Lung (tissue), 12 donors: ENCODE results near the gene SMAP1. TPM values are rescaled to one million over a fixed set of nuclear protein-coding genes. Genes with fewer than 3 reads are reported as not detected.

Source experiments
- ATAC-seq: fragments of 200-7000 bp; cut with Tn5 transposase; one replicate; pipeline ENCODE4 v1.9.1; 2020; ENCODE audit warnings: moderate number of reproducible peaks; ENCODE audit not compliant: insufficient read depth, low FRiP score
- DNase-seq, 3 donors: peaks; one replicate each; pipeline ENCODE4 v3.0.0-alpha.2; 2013 to 2017
- H3K27ac ChIP-seq, 2 donors: one replicate each; pipeline ENCODE4 v1.5.1; 2013; ENCODE audit warnings: mild to moderate bottlenecking in 2 of 2, moderate library complexity in 2 of 2, control low read depth in 1 of 2, inconsistent platforms in 1 of 2, low read depth in 1 of 2, low read length in 1 of 2
- H3K27me3 ChIP-seq, 3 donors: one replicate each; pipeline ENCODE4 v1.5.1; 2013; ENCODE audit warnings: low read length in 2 of 3; ENCODE audit not compliant: control insufficient read depth in 3 of 3, insufficient read depth in 3 of 3
- H3K36me3 ChIP-seq, 4 donors: one replicate each; pipeline ENCODE4 v1.5.1; 2013; ENCODE audit warnings: low read length in 4 of 4, mild to moderate bottlenecking in 1 of 4, moderate library complexity in 1 of 4; ENCODE audit not compliant: control insufficient read depth in 4 of 4, insufficient read depth in 4 of 4
- H3K4me1 ChIP-seq, 5 donors: one replicate each; pipeline ENCODE4 v1.5.1; 2013; ENCODE audit warnings: low read length in 5 of 5, mild to moderate bottlenecking in 2 of 5, moderate library complexity in 1 of 5; ENCODE audit not compliant: control insufficient read depth in 5 of 5, insufficient read depth in 5 of 5
- H3K4me3 ChIP-seq: one replicate; pipeline ENCODE4 v1.5.1; 2013; ENCODE audit warnings: mild to moderate bottlenecking, control low read depth, moderate library complexity
- H3K9ac ChIP-seq, 2 donors: one replicate each; pipeline ENCODE4 v1.5.1; 2013; ENCODE audit warnings: low read length in 2 of 2, control low read depth in 1 of 2; ENCODE audit not compliant: insufficient read depth in 1 of 2
- H3K9me3 ChIP-seq, 4 donors: one replicate each; pipeline ENCODE4 v1.5.1; 2013; ENCODE audit warnings: low read length in 3 of 4, mild to moderate bottlenecking in 1 of 4, moderate library complexity in 1 of 4; ENCODE audit not compliant: control insufficient read depth in 4 of 4, insufficient read depth in 3 of 4
- CTCF ChIP-seq: IDR thresholded peaks from 2 replicates; pipeline ENCODE4 v1.5.1; 2012; ENCODE audit warnings: mild to moderate bottlenecking; ENCODE audit errors: control extremely low read depth, extremely low read depth
- WGBS, 2 donors: extraction: QIAGEN DNeasy Blood & Tissue Kit; methylation state at CpG; one replicate each; pipeline ENCODE4 v1.1.7; 2013; 5-methylcytosine and 5-hydroxymethylcytosine counted together
- polyA plus RNA-seq, 2 donors: library from polyadenylated mRNA; stranded (reverse); fragments of 200-250 nt; gene quantifications; one replicate each; pipeline ENCODE4 v1.2.1, GENCODE V29; 2013
- total RNA-seq, 2 donors: library from RNA; depleted of rRNA in 1 of 2; stranded (reverse); fragments of >200 nt in 1 of 2; gene quantifications; one replicate each; pipeline ENCODE4 v1.2.1, GENCODE V29; 2014 to 2021
- donor health status: control.
- donor health status: control.
- donor health status: Bipolar disorder and iron deficiency.
- donor health status: healthy.
- donor health status: DM: yes; HTN: yes; CAD: no.

SMAP1 gene
- total and polyA plus RNA-seq, 4 donors: 16.5 to 31.8 (median 19.6) TPM

GRCh38 chr6:70847106-70848084, 179.7 kb downstream of the SMAP1 start:
- ATAC-seq: no peak
- no peaks in the 10 kb centered on the region for H3K36me3 ChIP-seq
- H3K9me3 ChIP-seq: no peaks in the 10 kb centered on the region
- no peaks in the 10 kb centered on the region for H3K4me1 ChIP-seq
- no peak for TF ChIP-seq CTCF
- no peak for DNase-seq
- no peaks in the 10 kb centered on the region for H3K27me3 ChIP-seq
- no peak overlapping the region for H3K27ac ChIP-seq
- 96 to 98% methylated on average over 4 of the region's 4 CpGs for WGBS, 2 donors
- H3K4me3 ChIP-seq: no peak overlapping the region
- no peak overlapping the region for H3K9ac ChIP-seq

GRCh38 chr6:70849348-70850069, 181.8 kb downstream of the SMAP1 start:
- ATAC-seq (no peak), DNase-seq (no peak)
- TF ChIP-seq CTCF: no peak
- no peak overlapping the region for H3K27ac ChIP-seq
- H3K9ac ChIP-seq: no peak overlapping the region
- 91 to 97% methylated on average over 1 of the region's 1 CpG for WGBS, 2 donors
- H3K36me3 ChIP-seq: no peaks in the 10 kb centered on the region
- no peaks in the 10 kb centered on the region for H3K4me1 ChIP-seq
- no peak overlapping the region for H3K4me3 ChIP-seq
- H3K9me3 ChIP-seq: no peaks in the 10 kb centered on the region
- H3K27me3 ChIP-seq: no peaks in the 10 kb centered on the region

- Histone ChIP-seq H3K4me1 (no peaks in the 10 kb centered on the region), H3K27me3 (no peaks in the 10 kb centered on the region), H3K9me3 (no peaks in the 10 kb centered on the region), H3K36me3 (peaks cover 0 to 2% (median 0%) of the 10 kb centered on the region in 4 donors), H3K4me3 (no peak overlapping the region), H3K9ac (no peak overlapping the region), H3K27ac (no peak overlapping the region)
- ATAC-seq (no peak), DNase-seq (no peak)
- no peak for TF ChIP-seq CTCF
Observed at GRCh38 chr6:70852667-70853246, 185.1 kb downstream of the SMAP1 start.
